DND-41 (cell line): ENCODE data around the gene C5.
"Not testable (repeated sequence)": the region's sequence is repeated elsewhere in the genome, so short reads cannot be mapped to it uniquely, and the experiment has no call there.

Experiments used
- ATAC-seq: fragments of 200-7000 bp; cut with Tn5 transposase; 3 replicates; pipeline ENCODE4 v1.9.1; 2021; ENCODE audit warnings: low read depth; ENCODE audit not compliant: insufficient read depth
- DNase-seq: peaks from one replicate; pipeline ENCODE4 v3.0.0-alpha.2; 2020
- H2AFZ ChIP-seq: 2 replicates; pipeline ENCODE4 v1.6.0; 2012; ENCODE audit warnings: low read depth, low read length
- H3K27ac ChIP-seq: 2 replicates; pipeline ENCODE4 v1.5.1; 2012; ENCODE audit warnings: low read length, inconsistent platforms
- H3K27me3 ChIP-seq: fragments of 200-600 bp; sonication (generic); 2 replicates; pipeline ENCODE4 v1.6.0; 2012; ENCODE audit warnings: low read length, mild to moderate bottlenecking, inconsistent platforms; ENCODE audit not compliant: insufficient read depth, poor library complexity
- H3K36me3 ChIP-seq: 2 replicates; pipeline ENCODE4 v1.5.1; 2012; ENCODE audit warnings: low read length, inconsistent platforms; ENCODE audit not compliant: insufficient read depth
- H3K4me1 ChIP-seq: 2 replicates; pipeline ENCODE4 v1.5.1; 2012; ENCODE audit warnings: mild to moderate bottlenecking, low read length; ENCODE audit not compliant: insufficient read depth
- H3K4me2 ChIP-seq: 2 replicates; pipeline ENCODE4 v1.6.0; 2012; ENCODE audit warnings: mild to moderate bottlenecking, moderate library complexity, low read length, inconsistent platforms; ENCODE audit not compliant: insufficient read depth
- H3K4me3 ChIP-seq, 2 experiments: fragments of 200-600 bp in 1 of 2; shearing (Covaris generic) in 1 of 2; 2 replicates each; pipeline ENCODE4 v1.5.1; 2012 to 2016; ENCODE audit warnings: inconsistent platforms in 2 of 2, low read length in 2 of 2, mild to moderate bottlenecking in 2 of 2, low read depth in 1 of 2, moderate library complexity in 1 of 2
- H3K79me2 ChIP-seq: 2 replicates; pipeline ENCODE4 v1.6.0; 2012; ENCODE audit warnings: low read length, inconsistent platforms; ENCODE audit not compliant: insufficient read depth
- H3K9ac ChIP-seq: 2 replicates; pipeline ENCODE4 v1.6.0; 2012; ENCODE audit warnings: low read depth, mild to moderate bottlenecking, inconsistent platforms, low read length, moderate library complexity
- H3K9me3 ChIP-seq: 2 replicates; pipeline ENCODE4 v1.5.1; 2012; ENCODE audit warnings: low read length, moderate library complexity, mild to moderate bottlenecking, inconsistent platforms; ENCODE audit not compliant: insufficient read depth, severe bottlenecking
- H4K20me1 ChIP-seq: 2 replicates; pipeline ENCODE4 v1.6.0; 2012; ENCODE audit warnings: low read length; ENCODE audit not compliant: insufficient read depth
- EZH2 ChIP-seq: IDR thresholded peaks from 3 replicates; pipeline ENCODE4 v1.6.1; 2012; ENCODE audit warnings: borderline replicate concordance, low read depth, mild to moderate bottlenecking, moderate library complexity, low read length, inconsistent platforms; ENCODE audit not compliant: severe bottlenecking
- TF ChIP-seq, protein P1 (sequence below): IDR thresholded peaks from 2 replicates; pipeline ENCODE4 v1.5.1; 2012; ENCODE audit warnings: borderline replicate concordance, low read length, moderate library complexity, mild to moderate bottlenecking; ENCODE audit not compliant: poor library complexity, severe bottlenecking; ENCODE audit errors: extremely low read depth

The C5 gene

DNA sequence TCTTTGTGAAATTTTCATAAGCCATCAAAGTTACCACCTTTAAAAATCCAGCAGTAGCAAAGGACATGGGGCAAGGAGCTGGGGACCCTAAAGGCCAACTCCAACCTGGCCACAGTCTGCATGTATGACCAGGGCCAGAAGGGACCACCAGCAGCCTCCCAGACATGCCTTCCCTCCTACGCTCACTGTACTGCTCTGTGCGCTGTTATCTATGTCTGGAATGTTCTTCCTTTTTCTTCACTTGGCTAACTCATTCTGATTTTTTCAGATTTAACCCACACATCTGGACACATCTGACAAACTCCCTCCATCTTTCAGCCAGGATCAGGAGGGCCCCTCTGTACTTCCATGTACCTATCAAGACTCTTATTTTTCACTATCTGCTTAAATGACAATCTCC, 75.9 kb downstream of the C5 start:
- Histone ChIP-seq H4K20me1 (no peaks in the 10 kb centered on the region), H3K27me3 (no peaks in the 10 kb centered on the region), H3K36me3 (no peaks in the 10 kb centered on the region), H2AFZ (no peak overlapping the region), H3K4me1 (peaks cover 10% of the 10 kb centered on the region), H3K79me2 (no peaks in the 10 kb centered on the region), H3K4me3 (no peak overlapping the region), H3K27ac (no peak overlapping the region), H3K4me2 (no peak overlapping the region), H3K9me3 (no peaks in the 10 kb centered on the region), H3K9ac (no peak overlapping the region)
- ATAC-seq (no peak), DNase-seq (no peak)
- no peak for TF ChIP-seq EZH2
- TF ChIP-seq, protein P1, sequence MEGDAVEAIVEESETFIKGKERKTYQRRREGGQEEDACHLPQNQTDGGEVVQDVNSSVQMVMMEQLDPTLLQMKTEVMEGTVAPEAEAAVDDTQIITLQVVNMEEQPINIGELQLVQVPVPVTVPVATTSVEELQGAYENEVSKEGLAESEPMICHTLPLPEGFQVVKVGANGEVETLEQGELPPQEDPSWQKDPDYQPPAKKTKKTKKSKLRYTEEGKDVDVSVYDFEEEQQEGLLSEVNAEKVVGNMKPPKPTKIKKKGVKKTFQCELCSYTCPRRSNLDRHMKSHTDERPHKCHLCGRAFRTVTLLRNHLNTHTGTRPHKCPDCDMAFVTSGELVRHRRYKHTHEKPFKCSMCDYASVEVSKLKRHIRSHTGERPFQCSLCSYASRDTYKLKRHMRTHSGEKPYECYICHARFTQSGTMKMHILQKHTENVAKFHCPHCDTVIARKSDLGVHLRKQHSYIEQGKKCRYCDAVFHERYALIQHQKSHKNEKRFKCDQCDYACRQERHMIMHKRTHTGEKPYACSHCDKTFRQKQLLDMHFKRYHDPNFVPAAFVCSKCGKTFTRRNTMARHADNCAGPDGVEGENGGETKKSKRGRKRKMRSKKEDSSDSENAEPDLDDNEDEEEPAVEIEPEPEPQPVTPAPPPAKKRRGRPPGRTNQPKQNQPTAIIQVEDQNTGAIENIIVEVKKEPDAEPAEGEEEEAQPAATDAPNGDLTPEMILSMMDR, result no peak

DNA sequence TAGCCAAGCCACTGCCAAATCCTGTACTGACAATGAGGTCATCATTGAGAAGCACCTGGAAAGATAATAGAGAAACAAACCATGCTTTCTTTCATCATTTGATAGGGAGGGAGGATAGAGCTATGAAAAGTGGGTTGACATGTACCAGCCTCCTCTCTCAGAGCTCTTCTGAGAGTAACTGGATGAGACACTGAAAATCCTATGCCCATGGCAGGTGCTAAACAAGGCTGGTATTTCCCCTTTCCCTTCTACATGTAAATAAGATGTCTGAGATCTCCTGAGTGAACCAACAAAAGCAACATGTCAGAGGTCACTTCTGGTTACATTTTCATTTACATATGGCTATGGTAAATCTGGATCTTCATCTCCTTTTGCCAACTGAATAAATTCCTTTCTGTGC, 78.1 kb downstream of the C5 start:
- Histone ChIP-seq H3K4me3 (no peak overlapping the region), H2AFZ (no peak overlapping the region), H4K20me1 (no peaks in the 10 kb centered on the region), H3K79me2 (no peaks in the 10 kb centered on the region), H3K9me3 (no peaks in the 10 kb centered on the region), H3K36me3 (no peaks in the 10 kb centered on the region), H3K9ac (no peak overlapping the region), H3K4me1 (peaks cover 10% of the 10 kb centered on the region), H3K27me3 (no peaks in the 10 kb centered on the region), H3K27ac (no peak overlapping the region), H3K4me2 (no peak overlapping the region)
- no peak for ATAC-seq
- DNase-seq, result no peak
- no peak for TF ChIP-seq EZH2
- TF ChIP-seq, protein P1, result no peak

DNA sequence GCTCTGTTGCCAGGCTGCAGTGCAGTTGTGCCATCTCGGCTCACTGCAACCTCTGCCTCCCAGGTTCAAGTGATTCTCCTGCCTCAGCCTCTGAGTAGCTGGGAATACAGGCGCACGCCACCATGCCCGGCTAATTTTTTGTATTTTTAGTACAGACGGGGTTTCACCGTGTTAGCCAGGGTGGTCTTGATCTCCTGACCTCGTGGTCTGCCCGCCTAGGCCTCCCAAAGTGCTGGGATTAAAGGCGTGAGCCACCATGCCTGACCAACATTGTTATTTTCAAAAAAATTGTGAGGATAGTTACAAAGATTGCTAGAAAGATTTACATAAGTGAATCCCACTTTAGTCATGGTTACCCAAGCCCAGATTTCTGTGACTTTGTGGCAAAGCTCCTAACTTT, 78.6 kb downstream of the C5 start:
- not testable (repeated sequence) for H4K20me1 ChIP-seq, H3K9me3 ChIP-seq, ATAC-seq, H3K27me3 ChIP-seq, H3K27ac ChIP-seq, H3K4me3 ChIP-seq, DNase-seq, H3K4me2 ChIP-seq, H3K9ac ChIP-seq, H3K36me3 ChIP-seq, H3K79me2 ChIP-seq, H2AFZ ChIP-seq
- H3K4me1 ChIP-seq, result peaks cover 10% of the 10 kb centered on the region

DNA sequence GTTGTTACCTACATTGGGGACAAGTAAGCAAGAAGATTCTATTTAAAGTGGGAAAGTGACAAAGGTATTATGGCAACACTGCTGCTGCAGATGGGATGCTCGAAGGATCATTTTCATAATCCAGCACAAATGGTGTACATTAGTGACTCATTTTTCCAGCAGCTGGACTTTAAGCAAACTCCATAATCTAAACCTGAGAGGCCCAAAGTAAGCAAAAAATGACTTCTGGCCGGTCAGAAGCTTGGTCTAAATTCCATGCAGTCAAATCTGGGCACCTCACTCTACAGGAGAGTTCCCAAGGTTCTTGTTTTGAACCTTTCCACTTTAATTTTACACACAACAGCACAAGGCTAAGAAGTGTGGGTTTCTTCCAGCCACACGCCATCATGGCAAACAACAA, 79.8 kb downstream of the C5 start:
- no peaks in the 10 kb centered on the region for H3K9me3 ChIP-seq

More for the DNA sequence above, 79.8 kb downstream of the C5 start:
- Histone ChIP-seq H3K4me2 (no peak overlapping the region), H3K36me3 (no peaks in the 10 kb centered on the region), H3K27me3 (no peaks in the 10 kb centered on the region), H3K9ac (no peak overlapping the region), H4K20me1 (no peaks in the 10 kb centered on the region), H3K4me3 (no peak overlapping the region), H3K79me2 (no peaks in the 10 kb centered on the region), H3K27ac (no peak overlapping the region), H3K4me1 (peaks cover 6% of the 10 kb centered on the region), H2AFZ (no peak overlapping the region)
- DNase-seq (no peak), ATAC-seq (no peak)
- no peak for TF ChIP-seq EZH2
- TF ChIP-seq, protein P1, result no peak
